GM12878 (cell line): Measurements from ENCODE around the gene PCYOX1L. TPM values are rescaled to one million over a fixed set of nuclear protein-coding genes. Genes with fewer than 3 reads are reported as not detected.

Source experiments
- E4F1 ChIP-seq: fragments of 450-650 bp; IDR thresholded peaks from 2 replicates; pipeline ENCODE4 v1.6.1; 2018; ENCODE audit warnings: borderline replicate concordance, mild to moderate bottlenecking; ENCODE audit not compliant: partially characterized antibody
- EGR1 ChIP-seq, 2 experiments: IDR thresholded peaks; 1 replicate in 1 of 2; 2 replicates in 1 of 2; pipeline ENCODE4 v1.6.1; 2011 to 2012; ENCODE audit warnings: low read depth in 2 of 2, low read length in 2 of 2, borderline replicate concordance in 1 of 2, mild to moderate bottlenecking in 1 of 2, moderate library complexity in 1 of 2
- EZH2 ChIP-seq: IDR thresholded peaks from 2 replicates; pipeline ENCODE4 v1.6.1; 2012; ENCODE audit warnings: low read depth, mild to moderate bottlenecking, control low read depth, inconsistent platforms, low read length, borderline replicate concordance; ENCODE audit not compliant: control insufficient read depth
- IRF4 ChIP-seq: IDR thresholded peaks from 2 replicates; pipeline ENCODE4 v1.6.1; 2011; ENCODE audit warnings: low read depth, low read length
- JUNB ChIP-seq: IDR thresholded peaks from 2 replicates; pipeline ENCODE4 v1.6.1; 2016; ENCODE audit warnings: antibody characterized with exemption, mild to moderate bottlenecking
- NFYA ChIP-seq: IDR thresholded peaks from 2 replicates; pipeline ENCODE4 v1.6.1; 2011; ENCODE audit warnings: low read depth, mild to moderate bottlenecking, low read length, improper control_type of control experiment, borderline replicate concordance
- NR2F1 ChIP-seq: fragments of 450-650 bp; conservative IDR thresholded peaks from 2 replicates; pipeline ENCODE4 v1.6.1; 2017; ENCODE audit warnings: mild to moderate bottlenecking
- PBX3 ChIP-seq: IDR thresholded peaks from 2 replicates; pipeline ENCODE4 v1.6.1; 2011; ENCODE audit warnings: mild to moderate bottlenecking, low read depth, low read length, moderate library complexity; ENCODE audit not compliant: insufficient replicate concordance
- PKNOX1 ChIP-seq: fragments of 450-650 bp; IDR thresholded peaks from 2 replicates; pipeline ENCODE4 v1.6.1; 2016; ENCODE audit warnings: mild to moderate bottlenecking
- PRDM15 ChIP-seq: fragments of 450-650 bp; formaldehyde crosslinking; IDR thresholded peaks from 2 replicates; pipeline ENCODE4 v1.4.0; 2020; ENCODE audit warnings: mild to moderate bottlenecking, moderate library complexity
- REST ChIP-seq: IDR thresholded peaks from 2 replicates; pipeline ENCODE4 v1.6.1; 2012; ENCODE audit warnings: mild to moderate bottlenecking, low read depth, low read length
- SPI1 ChIP-seq: IDR thresholded peaks from 2 replicates; pipeline ENCODE4 v1.6.1; 2011; ENCODE audit warnings: low read depth, mild to moderate bottlenecking, low read length, moderate library complexity, borderline replicate concordance; ENCODE audit not compliant: insufficient read depth
- SUPT20H ChIP-seq: IDR thresholded peaks from 2 replicates; pipeline ENCODE4 v1.6.1; 2011; ENCODE audit warnings: low read depth, mild to moderate bottlenecking, low read length, moderate library complexity, borderline replicate concordance; ENCODE audit not compliant: control insufficient read depth
- TARDBP ChIP-seq: IDR thresholded peaks from 2 replicates; pipeline ENCODE4 v1.6.1; 2016; ENCODE audit warnings: borderline replicate concordance
- polyA plus RNA-seq, 11 experiments: library from polyadenylated mRNA; depleted of rRNA in 4 of 11; unstranded in 6 of 11; stranded (reverse) in 5 of 11; fragments of >200 nt; fragmentation: Nextera tagmentation in 4 of 11; fragmentation: Illumina TruSeq in 1 of 11; extraction: Ambion mirVana in 4 of 11; extraction: Trizol in 1 of 11; gene quantifications; 1 replicate in 1 of 11; 2 replicates in 10 of 11; pipeline versions ENCODE4 v1.2.1 to v1.2.3, GENCODE V29; 2011 to 2016; ENCODE audit warnings: inconsistent platforms in 2 of 11, missing spikeins in 2 of 11, low read depth in 1 of 11
- total RNA-seq, 4 experiments: library from RNA; depleted of rRNA in 3 of 4; stranded (reverse); fragments of >200 nt in 3 of 4; fragmentation: Illumina TruSeq in 1 of 4; extraction: Trizol in 1 of 4; gene quantifications; 2 replicates each; pipeline versions ENCODE4 v1.2.1 to v1.2.3, GENCODE V29; 2013 to 2021

Gene PCYOX1L
- total and polyA plus RNA-seq, 10 of the 15 experiments (the other 5 are each of a cell fraction or from before 2014, with no cell fraction given): 2.9 to 17.0 (median 12.9) TPM

- TF ChIP-seq PKNOX1 (peak; percentile 51), EZH2 (no peak), NFYA (no peak), SPI1 (peak; percentile 39; the same call in 1 of the 2 replicates), REST (no peak), SUPT20H (no peak), E4F1 (no peak), EGR1 (IDR thresholded peaks at IDR 0.05; ENCODE audit: borderline replicate concordance in 1 of 2, low read depth in 2 of 2, low read length in 2 of 2) (peak in 1 of 2 experiments; percentile 62; a peak in 2 of 3 replicates), PBX3 (no peak), JUNB (no peak), IRF4 (no peak), PRDM15 (CRISPR knock-in tag) (no peak), NR2F1 (peak; percentile 22; the same call in 1 of the 2 replicates), TARDBP (no peak)
Observed at GRCh38 chr5:149345147-149345891, 12.5 kb upstream of the PCYOX1L start, which contains the start of gene GRPEL2 (continued).
